Right lobe of liver (tissue), 6 donors: ENCODE results near the gene TNPO2. TPM values are rescaled to one million over a fixed set of nuclear protein-coding genes. Genes with fewer than 3 reads are reported as not detected.

Source experiments
- ATAC-seq, 4 donors: fragments of 200-7000 bp; cut with Tn5 transposase; one replicate each; pipeline ENCODE4 v1.9.1; 2020; ENCODE audit warnings: mild to moderate bottlenecking in 4 of 4, moderate library complexity in 4 of 4
- DNase-seq, 3 donors: peaks; one replicate each; pipeline ENCODE4 v3.0.0-alpha.2; 2020
- H3K27ac ChIP-seq, 3 donors: fragments of 200-600 bp; one replicate each; pipeline ENCODE4 v1.8.0; 2022
- H3K27me3 ChIP-seq, 2 donors: fragments of 200-600 bp; one replicate each; pipeline ENCODE4 v1.8.0; 2022
- H3K36me3 ChIP-seq, 4 donors: fragments of 200-600 bp; sonication (generic) in 1 of 4; one replicate each; pipeline versions ENCODE4 v1.5.1 to v1.8.0; 2017 to 2022; ENCODE audit warnings: control low read depth in 1 of 4
- H3K4me1 ChIP-seq, 4 donors: fragments of 200-600 bp; sonication (generic) in 1 of 4; one replicate each; pipeline versions ENCODE4 v1.5.1 to v1.8.0; 2017 to 2022; ENCODE audit warnings: control low read depth in 1 of 4
- H3K4me3 ChIP-seq, 3 donors: fragments of 200-600 bp; one replicate each; pipeline ENCODE4 v1.8.0; 2022
- H3K9me3 ChIP-seq, 4 donors: fragments of 200-600 bp; sonication (generic) in 1 of 4; one replicate each; pipeline versions ENCODE4 v1.5.1 to v1.8.0; 2017 to 2022; ENCODE audit warnings: control low read depth in 1 of 4
- POLR2A ChIP-seq: fragments of 450-650 bp; IDR thresholded peaks from one replicate; pipeline ENCODE4 v1.6.1; 2017; ENCODE audit warnings: antibody characterized with exemption, mild to moderate bottlenecking
- WGBS: methylation state at CpG from one replicate; pipeline ENCODE4 v1.1.6; 2018; ENCODE audit warnings: low coverage, low lambda C conversion rate; ENCODE audit not compliant: insufficient coverage; ENCODE audit errors: missing lambda C conversion rate; 5-methylcytosine and 5-hydroxymethylcytosine counted together
- intact Hi-C, 2 donors: fragments of 100-400 bp; cut with DNase I; formaldehyde crosslinking; loops; one replicate each; pipeline versions ENCODE4 v1.11.2 to v1.14.1; 2022
- total RNA-seq, 6 experiments: library from RNA; depleted of rRNA in 2 of 6; stranded (reverse); fragments of >200 nt in 2 of 6; fragmentation: NEBNext Ultra II Directional in 3 of 6; extraction: Animal tissue kit (Norgen Biotek cat#: 25700) in 3 of 6; gene quantifications; one replicate each; pipeline versions ENCODE4 v1.1.0 to v1.2.4, GENCODE V29; 2016 to 2023
- TF ChIP-seq, protein P1 (sequence below), 4 donors: fragments of 200-600 bp in 3 of 4; fragments of 450-650 bp in 1 of 4; IDR thresholded peaks; one replicate each; pipeline versions ENCODE4 v1.5.1 to v1.8.0; 2016 to 2022; ENCODE audit warnings: antibody characterized with exemption in 4 of 4, mild to moderate bottlenecking in 2 of 4
- donor health status: DM: no; HTN: yes; CAD: no.
- donor health status: DM: no; HTN: no; CAD: no.
- donor health status: DM: no; HTN: no; CAD: no.
- donor health status: DM: no; HTN: yes; CAD: no.
- donor health status: DM: no; HTN: yes; CAD: no.

The TNPO2 gene
- total RNA-seq, 6 experiments from 2014 or later: 14.8 to 28.7 (median 19.6) TPM

DNA sequence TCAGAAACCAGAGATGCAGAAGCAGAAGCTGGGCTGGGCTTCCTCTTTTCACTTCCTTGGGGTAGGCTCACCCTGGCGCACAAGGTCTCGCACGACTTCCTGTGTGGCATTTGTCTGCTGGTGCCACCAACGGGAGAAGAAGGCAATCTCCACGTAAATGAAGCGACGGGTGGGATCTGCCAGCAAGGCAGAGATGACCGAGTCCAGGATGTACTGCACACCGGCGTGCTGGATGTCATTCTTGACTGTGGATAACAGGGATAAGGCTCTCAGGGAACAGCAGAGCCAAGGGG is 58.5 kb downstream of the TNPO2 start:
- H3K36me3 ChIP-seq: peaks cover 0 to 34% (median 4%) of the 10 kb centered on the region in 4 donors
- WGBS: 73% methylated on average over 3 of the region's 10 CpGs
- H3K27me3 ChIP-seq: no peaks in the 10 kb centered on the region
- H3K27ac ChIP-seq: no peak overlapping the region
- DNase-seq (peak in 1 of 3 donors; percentile 79), ATAC-seq (peak in 1 of 4 donors; percentile 6)
- no peaks in the 10 kb centered on the region for H3K9me3 ChIP-seq
- H3K4me1 ChIP-seq: peaks cover 0 to 21% (median 12%) of the 10 kb centered on the region in 4 donors
- peak overlapping the region in 1 of 3 donors; percentile 83 for H3K4me3 ChIP-seq
- intact Hi-C loops: loop anchor here in 1 of 2 donors (10.0 kb wide), 1 partner anchor 100 kb away; no protein-coding TSS in a partner anchor
- TF ChIP-seq, protein P1, sequence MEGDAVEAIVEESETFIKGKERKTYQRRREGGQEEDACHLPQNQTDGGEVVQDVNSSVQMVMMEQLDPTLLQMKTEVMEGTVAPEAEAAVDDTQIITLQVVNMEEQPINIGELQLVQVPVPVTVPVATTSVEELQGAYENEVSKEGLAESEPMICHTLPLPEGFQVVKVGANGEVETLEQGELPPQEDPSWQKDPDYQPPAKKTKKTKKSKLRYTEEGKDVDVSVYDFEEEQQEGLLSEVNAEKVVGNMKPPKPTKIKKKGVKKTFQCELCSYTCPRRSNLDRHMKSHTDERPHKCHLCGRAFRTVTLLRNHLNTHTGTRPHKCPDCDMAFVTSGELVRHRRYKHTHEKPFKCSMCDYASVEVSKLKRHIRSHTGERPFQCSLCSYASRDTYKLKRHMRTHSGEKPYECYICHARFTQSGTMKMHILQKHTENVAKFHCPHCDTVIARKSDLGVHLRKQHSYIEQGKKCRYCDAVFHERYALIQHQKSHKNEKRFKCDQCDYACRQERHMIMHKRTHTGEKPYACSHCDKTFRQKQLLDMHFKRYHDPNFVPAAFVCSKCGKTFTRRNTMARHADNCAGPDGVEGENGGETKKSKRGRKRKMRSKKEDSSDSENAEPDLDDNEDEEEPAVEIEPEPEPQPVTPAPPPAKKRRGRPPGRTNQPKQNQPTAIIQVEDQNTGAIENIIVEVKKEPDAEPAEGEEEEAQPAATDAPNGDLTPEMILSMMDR (IDR thresholded peaks at IDR 0.05): no peak
- TF ChIP-seq POLR2A: no peak

DNA sequence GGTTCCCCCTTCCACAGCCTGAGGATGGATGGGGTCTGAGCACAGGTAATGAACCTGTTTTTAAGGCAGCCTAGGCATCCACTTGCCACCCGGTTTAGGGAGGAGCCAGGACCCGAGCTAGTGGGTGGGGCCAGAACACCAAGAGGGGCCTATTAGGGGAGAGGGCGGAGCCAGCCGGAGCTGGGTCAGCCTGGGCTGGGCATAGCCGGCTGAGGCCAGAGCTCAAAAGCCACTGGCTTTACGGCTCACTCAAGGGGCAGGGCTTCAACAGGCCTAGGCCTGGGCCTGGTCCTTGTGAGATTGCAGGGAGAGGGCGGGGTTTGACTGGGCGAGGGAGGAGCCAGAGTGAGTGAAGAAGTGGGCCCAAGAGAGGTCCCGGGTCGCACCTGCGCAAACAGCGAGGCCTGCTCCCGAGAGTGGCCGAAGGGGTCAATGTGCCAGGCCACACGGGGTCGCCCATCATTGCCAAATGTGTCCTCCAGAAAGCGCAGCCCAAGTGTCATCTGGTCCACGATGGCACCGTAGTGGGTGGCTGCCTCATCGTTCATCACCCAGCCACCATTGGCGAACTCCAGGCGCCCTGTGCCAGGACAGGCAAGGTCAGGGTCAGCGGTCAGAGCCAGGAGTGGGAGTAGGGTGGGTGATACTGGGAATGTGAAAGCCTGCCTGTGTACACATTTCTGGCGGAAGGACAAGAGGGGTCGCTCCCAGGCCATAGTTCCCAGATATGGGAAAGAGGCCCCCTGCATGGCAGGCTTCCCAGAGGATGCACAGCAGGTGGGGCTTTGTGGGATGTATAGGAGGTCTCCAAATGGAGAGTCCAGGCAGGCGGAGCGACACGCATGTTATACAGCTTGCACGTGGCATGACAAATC is 59.1 kb downstream of the TNPO2 start:
- WGBS: 80% methylated on average over 13 of the region's 29 CpGs
- Histone ChIP-seq H3K9me3 (no peaks in the 10 kb centered on the region), H3K36me3 (peaks cover 0 to 40% (median 5%) of the 10 kb centered on the region in 4 donors), H3K4me3 (no peak overlapping the region), H3K27ac (no peak overlapping the region), H3K4me1 (peaks cover 0 to 20% (median 12%) of the 10 kb centered on the region in 4 donors), H3K27me3 (no peaks in the 10 kb centered on the region)
- DNase-seq (no peak), ATAC-seq (no peak)
- TF ChIP-seq POLR2A: no peak
- TF ChIP-seq, protein P1 (IDR thresholded peaks at IDR 0.05): no peak
- intact Hi-C loops: loop anchor here in 1 of 2 donors (10.0 kb wide), 1 partner anchor 100 kb away; no protein-coding TSS in a partner anchor

DNA sequence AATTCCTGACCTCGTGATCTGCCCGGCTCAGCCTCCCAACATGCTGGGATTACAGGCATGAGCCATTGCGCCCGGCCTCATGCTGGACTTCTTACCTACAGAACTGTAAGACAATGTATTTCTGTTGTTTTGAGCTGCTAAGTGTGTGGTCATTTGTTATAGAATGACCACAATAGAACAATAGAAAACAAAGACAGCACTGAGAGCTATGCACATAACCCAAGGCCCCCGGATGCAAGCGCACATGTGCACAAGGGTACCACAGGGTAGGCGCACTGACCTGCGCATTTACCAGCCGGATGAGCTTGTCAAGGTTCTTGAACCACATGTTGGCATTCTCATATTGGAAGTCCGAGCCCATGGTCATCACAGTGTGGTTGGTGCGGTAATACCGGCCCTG is 62.8 kb downstream of the TNPO2 start:
- Histone ChIP-seq H3K36me3 (peaks cover 0 to 46% (median 5%) of the 10 kb centered on the region in 4 donors), H3K4me3 (no peak overlapping the region), H3K27me3 (no peaks in the 10 kb centered on the region), H3K4me1 (no peaks in the 10 kb centered on the region), H3K9me3 (no peaks in the 10 kb centered on the region), H3K27ac (no peak overlapping the region)
- TF ChIP-seq POLR2A: no peak
- TF ChIP-seq, protein P1 (IDR thresholded peaks at IDR 0.05): no peak
- WGBS: 100% methylated on average over 5 of the region's 12 CpGs
- ATAC-seq (no peak), DNase-seq (no peak)
- intact Hi-C loops: loop anchor here in 1 of 2 donors (10.0 kb wide), 1 partner anchor 96 kb away; no protein-coding TSS in a partner anchor

DNA sequence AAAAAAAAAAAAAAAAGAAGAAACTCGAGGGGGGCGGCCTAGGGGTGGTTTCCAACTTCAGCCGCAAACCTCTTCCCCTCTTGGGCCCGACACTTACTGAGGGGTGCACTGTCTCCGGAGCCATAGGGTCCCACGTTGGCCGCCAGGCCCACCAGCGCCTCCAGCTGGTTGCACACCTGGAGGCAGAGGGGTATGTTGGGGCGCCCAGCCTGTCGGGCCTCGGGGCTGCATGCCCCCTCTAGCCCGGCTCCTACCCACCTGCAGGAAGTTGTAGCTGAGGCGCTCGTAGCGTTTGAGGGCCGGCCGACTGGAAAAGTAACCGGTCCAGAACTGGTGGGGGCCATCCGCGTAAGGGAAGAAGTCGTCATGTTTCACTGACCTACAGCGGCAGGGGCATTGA is 65.8 kb downstream of the TNPO2 start:
- DNase-seq: no peak
- Histone ChIP-seq H3K27me3 (no peaks in the 10 kb centered on the region), H3K9me3 (no peaks in the 10 kb centered on the region), H3K4me3 (no peak overlapping the region), H3K27ac (no peak overlapping the region), H3K36me3 (peaks cover 0 to 44% (median 7%) of the 10 kb centered on the region in 4 donors), H3K4me1 (no peaks in the 10 kb centered on the region)
- intact Hi-C loops: no loop called here
- TF ChIP-seq POLR2A: no peak
- TF ChIP-seq, protein P1 (IDR thresholded peaks at IDR 0.05): no peak
- ATAC-seq: peak in 1 of 4 donors; percentile 44
- WGBS: no CpG with 5 or more reads among the region's 22 CpGs
